Fibroblast of lung (primary cell): ENCODE measurements around the gene FHIP1B. TPM values are rescaled to one million over a fixed set of nuclear protein-coding genes. Genes with fewer than 3 reads are reported as not detected.

Experiments
- DNase-seq, 2 donors: peaks; one replicate each; pipeline versions ENCODE4 v3.0.0 to v3.0.0-alpha.2; 2010; ENCODE audit warnings: low read depth in 2 of 2
- H2AFZ ChIP-seq: 2 replicates; pipeline ENCODE4 v1.5.1; 2012; ENCODE audit warnings: low read length, control low read depth, inconsistent platforms
- H3K27ac ChIP-seq: 2 replicates; pipeline ENCODE4 v1.5.1; 2011; ENCODE audit warnings: low read length, control low read depth; ENCODE audit not compliant: insufficient read depth
- H3K27me3 ChIP-seq: 2 replicates; pipeline ENCODE4 v1.5.1; 2011; ENCODE audit warnings: mild to moderate bottlenecking, low read length; ENCODE audit not compliant: control insufficient read depth, insufficient read depth
- H3K36me3 ChIP-seq: 2 replicates; pipeline ENCODE4 v1.5.1; 2011; ENCODE audit warnings: low read length; ENCODE audit not compliant: control insufficient read depth, insufficient read depth
- H3K4me1 ChIP-seq: 2 replicates; pipeline ENCODE4 v1.5.1; 2011; ENCODE audit warnings: low read length; ENCODE audit not compliant: control insufficient read depth, insufficient read depth; ENCODE audit errors: extremely low read depth
- H3K4me2 ChIP-seq: 2 replicates; pipeline ENCODE4 v1.5.1; 2011; ENCODE audit warnings: low read length, control low read depth; ENCODE audit not compliant: insufficient read depth; ENCODE audit errors: extremely low read depth
- H3K4me3 ChIP-seq, 4 experiments: fragments of 200-600 bp in 1 of 4; sonication (generic) in 1 of 4; replicated peaks in 1 of 4; 2 replicates each; pipeline ENCODE4 v1.5.1; 2011 to 2016; ENCODE audit warnings: low read length in 4 of 4, low read depth in 3 of 4, mild to moderate bottlenecking in 3 of 4, control low read depth in 2 of 4, inconsistent platforms in 1 of 4, mixed read lengths in 1 of 4; ENCODE audit not compliant: insufficient read depth in 1 of 4; ENCODE audit errors: control extremely low read depth in 1 of 4
- H3K79me2 ChIP-seq: 2 replicates; pipeline ENCODE4 v1.5.1; 2012; ENCODE audit warnings: mild to moderate bottlenecking, low read length, inconsistent platforms; ENCODE audit not compliant: control insufficient read depth, insufficient read depth
- H3K9ac ChIP-seq: 2 replicates; pipeline ENCODE4 v1.5.1; 2011; ENCODE audit warnings: mild to moderate bottlenecking, low read length, control low read depth; ENCODE audit not compliant: insufficient read depth
- H3K9me3 ChIP-seq: 2 replicates; pipeline ENCODE4 v1.5.1; 2012; ENCODE audit warnings: low read depth, low read length; ENCODE audit not compliant: control insufficient read depth, insufficient read depth
- H4K20me1 ChIP-seq: 2 replicates; pipeline ENCODE4 v1.5.1; 2011; ENCODE audit warnings: low read length; ENCODE audit not compliant: control insufficient read depth, insufficient read depth; ENCODE audit errors: extremely low read depth
- EZH2 ChIP-seq: IDR thresholded peaks from 2 replicates; pipeline ENCODE4 v1.5.1; 2012; ENCODE audit warnings: low read length, control low read depth, mild to moderate bottlenecking; ENCODE audit errors: missing control alignments
- polyA plus RNA-seq, 2 donors: library from polyadenylated mRNA; depleted of rRNA in 1 of 2; stranded (reverse) in 1 of 2; unstranded in 1 of 2; fragments of >200 nt; gene quantifications; 2 replicates each; pipeline ENCODE4 v1.2.1, GENCODE V29; 2011 to 2012; ENCODE audit warnings: missing spikeins in 1 of 2
- total RNA-seq: library from RNA; depleted of rRNA; stranded (reverse); fragments of >200 nt; gene quantifications from 2 replicates; pipeline ENCODE4 v1.2.1, GENCODE V29; 2014
- TF ChIP-seq, protein P1 (sequence below), 2 donors: IDR thresholded peaks in 1 of 2; conservative IDR thresholded peaks in 1 of 2; 1 replicate in 1 of 2; 2 replicates in 1 of 2; pipeline ENCODE4 v1.5.1; 2011 to 2012; ENCODE audit warnings: low read length in 2 of 2, control low read depth in 1 of 2, inconsistent platforms in 1 of 2, low read depth in 1 of 2, mild to moderate bottlenecking in 1 of 2

FHIP1B gene
- total and polyA plus RNA-seq, 2 donors (not counting 1 experiment from before 2014, with no cell fraction given), result 9.2 to 15.4 TPM

DNA sequence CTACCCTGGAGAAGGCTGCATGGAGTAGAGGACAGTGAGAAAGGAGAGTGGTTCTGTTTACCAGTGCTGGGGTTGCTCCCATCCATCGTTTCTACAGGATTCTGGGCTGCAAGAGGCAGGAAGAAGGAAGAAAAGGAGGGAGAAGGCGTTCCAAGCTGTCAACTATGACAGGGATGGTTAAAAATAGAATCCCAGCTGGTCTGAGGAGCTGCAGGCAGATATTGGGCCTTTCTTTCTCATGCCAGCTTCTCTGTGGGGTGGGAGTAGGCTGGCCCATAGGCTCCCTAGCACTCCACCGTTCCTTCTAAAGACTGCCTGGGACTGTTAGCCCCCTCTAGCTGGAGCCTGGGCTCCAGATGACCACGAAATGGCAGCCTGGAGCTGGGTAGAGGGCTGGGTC is 38.8 kb upstream of the FHIP1B start:
- no peak for DNase-seq
- H3K79me2 ChIP-seq, result no peaks in the 10 kb centered on the region
- no peak overlapping the region for H2AFZ ChIP-seq

DNA sequence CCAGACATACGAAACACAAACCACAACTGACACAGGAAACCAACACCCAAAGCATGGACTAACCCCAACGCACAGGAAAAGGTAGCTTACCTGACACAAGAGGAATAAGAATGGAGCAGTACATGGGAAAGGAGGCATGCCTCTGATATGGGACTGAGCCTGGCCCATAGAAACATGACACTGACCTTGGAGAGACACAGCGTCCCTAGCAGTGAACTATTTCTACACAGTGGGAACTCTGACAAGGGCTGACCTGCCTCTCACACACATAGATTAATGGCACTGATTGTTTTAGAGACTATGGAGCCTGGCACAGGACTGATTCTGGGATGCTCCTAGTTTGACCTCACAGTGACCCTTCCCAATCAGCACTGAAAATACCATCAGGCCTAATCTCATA is 37.2 kb upstream of the FHIP1B start:
- Histone ChIP-seq H3K4me2 (no peak overlapping the region), H3K27ac (no peak overlapping the region), H3K79me2 (no peaks in the 10 kb centered on the region), H2AFZ (no peak overlapping the region), H3K4me1 (no peaks in the 10 kb centered on the region), H3K9me3 (no peaks in the 10 kb centered on the region), H3K36me3 (no peaks in the 10 kb centered on the region), H4K20me1 (no peaks in the 10 kb centered on the region), H3K27me3 (no peaks in the 10 kb centered on the region), H3K4me3 (no peak overlapping the region), H3K9ac (no peak overlapping the region)
- TF ChIP-seq EZH2, result no peak
- TF ChIP-seq, protein P1, sequence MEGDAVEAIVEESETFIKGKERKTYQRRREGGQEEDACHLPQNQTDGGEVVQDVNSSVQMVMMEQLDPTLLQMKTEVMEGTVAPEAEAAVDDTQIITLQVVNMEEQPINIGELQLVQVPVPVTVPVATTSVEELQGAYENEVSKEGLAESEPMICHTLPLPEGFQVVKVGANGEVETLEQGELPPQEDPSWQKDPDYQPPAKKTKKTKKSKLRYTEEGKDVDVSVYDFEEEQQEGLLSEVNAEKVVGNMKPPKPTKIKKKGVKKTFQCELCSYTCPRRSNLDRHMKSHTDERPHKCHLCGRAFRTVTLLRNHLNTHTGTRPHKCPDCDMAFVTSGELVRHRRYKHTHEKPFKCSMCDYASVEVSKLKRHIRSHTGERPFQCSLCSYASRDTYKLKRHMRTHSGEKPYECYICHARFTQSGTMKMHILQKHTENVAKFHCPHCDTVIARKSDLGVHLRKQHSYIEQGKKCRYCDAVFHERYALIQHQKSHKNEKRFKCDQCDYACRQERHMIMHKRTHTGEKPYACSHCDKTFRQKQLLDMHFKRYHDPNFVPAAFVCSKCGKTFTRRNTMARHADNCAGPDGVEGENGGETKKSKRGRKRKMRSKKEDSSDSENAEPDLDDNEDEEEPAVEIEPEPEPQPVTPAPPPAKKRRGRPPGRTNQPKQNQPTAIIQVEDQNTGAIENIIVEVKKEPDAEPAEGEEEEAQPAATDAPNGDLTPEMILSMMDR (conservative IDR thresholded peaks at IDR 0.05 in 1 of 2, IDR thresholded peaks at IDR 0.05 in 1 of 2; ENCODE audit: low read depth in 1 of 2, low read length in 2 of 2), result no peak
- DNase-seq, result no peak

More for the DNA sequence above, 38.8 kb upstream of the FHIP1B start:
- Histone ChIP-seq H3K4me3 (no peak overlapping the region), H3K4me1 (no peaks in the 10 kb centered on the region), H3K9me3 (no peaks in the 10 kb centered on the region), H3K4me2 (no peak overlapping the region), H3K27me3 (no peaks in the 10 kb centered on the region), H3K36me3 (no peaks in the 10 kb centered on the region), H3K27ac (no peak overlapping the region), H3K9ac (no peak overlapping the region), H4K20me1 (no peaks in the 10 kb centered on the region)
- TF ChIP-seq, protein P1 (conservative IDR thresholded peaks at IDR 0.05 in 1 of 2, IDR thresholded peaks at IDR 0.05 in 1 of 2; ENCODE audit: low read depth in 1 of 2, low read length in 2 of 2), result no peak
- no peak for TF ChIP-seq EZH2

DNA sequence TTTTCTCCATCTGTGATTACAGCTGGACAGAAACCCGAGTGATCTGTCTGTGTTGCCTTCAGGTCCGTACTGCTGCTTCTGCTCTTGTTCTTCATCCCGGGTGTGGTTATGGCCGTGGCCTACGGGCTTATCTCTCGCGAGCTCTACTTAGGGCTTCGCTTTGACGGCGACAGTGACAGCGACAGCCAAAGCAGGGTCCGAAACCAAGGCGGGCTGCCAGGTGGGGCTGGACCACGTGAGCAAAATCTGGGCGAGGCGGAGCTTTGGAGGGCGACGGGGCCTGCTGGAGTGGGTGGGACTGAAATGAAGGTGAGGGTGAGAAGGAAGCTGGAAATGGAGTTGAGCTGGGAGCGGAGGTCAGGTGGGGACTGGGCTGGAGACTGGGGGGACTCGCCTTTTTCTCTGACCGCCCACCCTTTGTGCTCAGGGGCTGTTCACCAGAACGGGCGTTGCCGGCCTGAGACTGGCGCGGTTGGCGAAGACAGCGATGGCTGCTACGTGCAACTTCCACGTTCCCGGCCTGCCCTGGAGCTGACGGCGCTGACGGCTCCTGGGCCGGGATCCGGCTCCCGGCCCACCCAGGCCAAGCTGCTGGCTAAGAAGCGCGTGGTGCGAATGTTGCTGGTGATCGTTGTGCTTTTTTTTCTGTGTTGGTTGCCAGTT is 36.3 kb upstream of the FHIP1B start:
- DNase-seq, result no peak
- no peak overlapping the region for H2AFZ ChIP-seq
- no peak for TF ChIP-seq EZH2
- TF ChIP-seq, protein P1 (conservative IDR thresholded peaks at IDR 0.05 in 1 of 2, IDR thresholded peaks at IDR 0.05 in 1 of 2; ENCODE audit: low read depth in 1 of 2, low read length in 2 of 2), result no peak

More for the DNA sequence above, 36.3 kb upstream of the FHIP1B start:
- no peaks in the 10 kb centered on the region for H3K36me3 ChIP-seq
- no peak overlapping the region for H3K4me2 ChIP-seq
- H3K79me2 ChIP-seq, result no peaks in the 10 kb centered on the region
- no peak overlapping the region for H3K9ac ChIP-seq
- H3K4me3 ChIP-seq, result no peak overlapping the region
- H3K27ac ChIP-seq, result no peak overlapping the region
- H4K20me1 ChIP-seq, result no peaks in the 10 kb centered on the region
- no peaks in the 10 kb centered on the region for H3K4me1 ChIP-seq
- H3K27me3 ChIP-seq, result no peaks in the 10 kb centered on the region
- no peaks in the 10 kb centered on the region for H3K9me3 ChIP-seq
